ENCODE results near the gene DNAAF3.
"Not testable (repeated sequence)": the region's sequence is repeated elsewhere in the genome, so short reads cannot be mapped to it uniquely, and the experiment has no call there.

Gene DNAAF3

GRCh38 chr19:55175117-55175867 is 8.9 kb upstream of the DNAAF3 start:
- no peak for DNase-seq (ENCODE audit: low read depth in 2 of 2)

- DNase-seq (ENCODE audit: low read depth in 2 of 2), result no peak
Measured at GRCh38 chr19:55174425-55175116, 8.2 kb upstream of the DNAAF3 start.

- no peak for DNase-seq (ENCODE audit: low read depth in 2 of 2)
Measured at GRCh38 chr19:55173714-55174409, 7.4 kb upstream of the DNAAF3 start.

GRCh38 chr19:55173186-55173713 is 6.8 kb upstream of the DNAAF3 start:
- no peak for DNase-seq (ENCODE audit: low read depth in 2 of 2)

- DNase-seq (ENCODE audit: low read depth in 2 of 2), result no peak
Measured at GRCh38 chr19:55172741-55173140, 6.3 kb upstream of the DNAAF3 start.

- DNase-seq (ENCODE audit: low read depth in 2 of 2), result not testable (repeated sequence)
Measured at GRCh38 chr19:55172318-55172717, 5.9 kb upstream of the DNAAF3 start.

GRCh38 chr19:55171440-55171839 is 5.0 kb upstream of the DNAAF3 start:
- no peak for DNase-seq (ENCODE audit: low read depth in 2 of 2)

GRCh38 chr19:55169136-55169535 is 2.7 kb upstream of the DNAAF3 start:
- no peak for DNase-seq (ENCODE audit: low read depth in 2 of 2)

GRCh38 chr19:55165952-55166529 is 372 bp downstream of the DNAAF3 start:
- no peak for DNase-seq (ENCODE audit: low read depth in 2 of 2)

- no peak for DNase-seq (ENCODE audit: low read depth in 2 of 2)
Measured at GRCh38 chr19:55161571-55162322, 4.7 kb downstream of the DNAAF3 start.

GRCh38 chr19:55160986-55161365 is 5.4 kb downstream of the DNAAF3 start:
- DNase-seq (ENCODE audit: low read depth in 2 of 2), result no peak

- DNase-seq (ENCODE audit: low read depth in 2 of 2), result peak; percentile 62 to 71
Measured at GRCh38 chr19:55160128-55160985, 6.1 kb downstream of the DNAAF3 start.

- no peak for DNase-seq (ENCODE audit: low read depth in 2 of 2)
Measured at GRCh38 chr19:55158848-55159749, 7.3 kb downstream of the DNAAF3 start.

- DNase-seq (ENCODE audit: low read depth in 2 of 2), result no peak
Measured at GRCh38 chr19:55158423-55158822, 8.0 kb downstream of the DNAAF3 start.

GRCh38 chr19:55157064-55157908 is 9.1 kb downstream of the DNAAF3 start, which contains the start of gene TNNI3:
Gene TNNI3 (minus strand): TSS chr19:55157732. CDS start chr19:55157589, 143 bp downstream.
- DNase-seq (ENCODE audit: low read depth in 2 of 2), result no peak

GRCh38 chr19:55156202-55157063 is 10.0 kb downstream of the DNAAF3 start:
- DNase-seq (ENCODE audit: low read depth in 2 of 2), result no peak

- DNase-seq (ENCODE audit: low read depth in 2 of 2), result not testable (repeated sequence)
Measured at GRCh38 chr19:55155784-55156183, 10.6 kb downstream of the DNAAF3 start.
